NCI-H510A treated with DMSO at 0.1 percent for 48 hours (cell line): Measurements from ENCODE around the gene KAZN.
"Not testable (repeated sequence)": the region's sequence is repeated elsewhere in the genome, so short reads cannot be mapped to it uniquely, and the experiment has no call there.

ENCODE experiments used
- DNase-seq: peaks from one replicate; lab custom pipeline; 2025; lab: John Stamatoyannopoulos, UW

Gene KAZN

GRCh38 chr1:15034656-15035055 lies 436.2 kb downstream of the KAZN start:
- DNase-seq, result no peak

GRCh38 chr1:15035236-15035635 lies 436.8 kb downstream of the KAZN start:
- DNase-seq, result no peak

- no peak for DNase-seq
These were observed 437.6 kb downstream of the KAZN start for GRCh38 chr1:15036101-15036500.

GRCh38 chr1:15038232-15039016 lies 439.9 kb downstream of the KAZN start:
- peak; percentile 30 for DNase-seq

DNA sequence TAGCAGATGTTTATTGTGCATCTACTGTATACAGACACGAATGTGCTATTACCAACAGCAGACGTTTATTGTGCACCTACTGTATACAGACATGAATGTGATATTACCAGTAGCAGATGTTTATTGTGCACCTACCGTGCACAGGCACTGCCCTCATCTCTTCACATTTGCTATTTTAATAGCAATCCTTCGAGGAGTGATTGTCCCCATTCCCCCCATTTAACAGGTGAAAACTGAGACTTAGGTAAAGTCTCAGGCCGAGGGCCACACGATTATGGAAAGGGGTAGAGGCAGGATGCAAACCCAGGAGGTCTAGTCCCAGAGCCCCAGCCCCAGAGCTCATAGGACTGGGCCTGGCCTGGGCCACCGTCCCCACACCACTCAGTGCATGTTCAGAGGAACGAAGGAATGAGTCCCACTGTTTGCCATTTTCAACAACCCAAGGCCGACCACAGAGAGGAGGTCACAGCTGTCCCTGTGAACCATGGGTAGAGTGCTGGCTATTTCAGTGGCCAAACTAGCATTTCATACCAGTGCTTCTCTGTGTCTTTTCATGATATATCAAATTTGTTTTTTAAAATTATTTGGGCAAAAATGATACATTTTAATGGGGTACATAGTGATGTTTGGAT lies 440.6 kb downstream of the KAZN start:
- DNase-seq, result no peak

DNA sequence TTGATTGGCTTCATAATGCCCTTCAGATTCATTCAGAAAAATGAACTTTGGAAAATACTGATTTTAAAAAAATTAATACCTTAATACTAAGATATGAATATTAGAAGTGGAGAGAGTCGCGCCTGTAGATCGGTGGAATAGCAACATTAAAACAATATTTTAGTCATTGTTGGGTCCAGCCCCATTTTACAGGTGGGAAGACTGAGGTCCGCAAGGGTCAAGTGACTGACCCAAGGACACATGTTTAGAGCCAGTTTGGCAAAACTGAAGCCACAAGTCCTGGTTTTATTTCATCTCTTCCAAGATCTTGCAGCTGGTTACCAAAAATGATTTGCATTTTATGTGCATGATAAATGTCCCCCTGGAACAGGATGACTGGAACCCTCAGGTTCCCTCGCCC lies 441.4 kb downstream of the KAZN start:
- no peak for DNase-seq

GRCh38 chr1:15040685-15041084 lies 442.2 kb downstream of the KAZN start:
- not testable (repeated sequence) for DNase-seq

DNA sequence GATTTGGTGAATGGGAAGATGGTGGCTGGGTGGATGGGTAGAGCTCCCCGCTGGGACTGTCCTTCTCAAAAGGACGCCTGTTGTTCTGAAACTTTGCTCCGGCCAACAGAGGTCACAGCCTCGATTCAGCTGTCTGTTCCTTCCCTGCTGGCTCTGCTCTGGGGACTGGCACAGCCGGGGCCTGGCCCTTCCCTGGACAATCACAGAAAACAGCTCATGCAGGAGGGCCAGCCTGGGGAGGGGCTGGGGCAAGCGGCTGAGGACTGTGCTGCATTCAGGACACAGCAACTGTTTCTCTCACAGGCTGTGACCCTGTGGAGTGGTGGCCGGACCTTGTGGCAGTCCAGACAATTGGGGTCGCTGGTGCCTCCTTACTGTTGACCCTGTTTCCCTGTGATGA lies 444.4 kb downstream of the KAZN start:
- no peak for DNase-seq

GRCh38 chr1:15043934-15044333 lies 445.4 kb downstream of the KAZN start:
- no peak for DNase-seq

- DNase-seq, result no peak
These were observed 446.6 kb downstream of the KAZN start for GRCh38 chr1:15045123-15045522.

- peak; percentile 84 for DNase-seq
These were observed 448.1 kb downstream of the KAZN start for GRCh38 chr1:15046487-15047165.

DNA sequence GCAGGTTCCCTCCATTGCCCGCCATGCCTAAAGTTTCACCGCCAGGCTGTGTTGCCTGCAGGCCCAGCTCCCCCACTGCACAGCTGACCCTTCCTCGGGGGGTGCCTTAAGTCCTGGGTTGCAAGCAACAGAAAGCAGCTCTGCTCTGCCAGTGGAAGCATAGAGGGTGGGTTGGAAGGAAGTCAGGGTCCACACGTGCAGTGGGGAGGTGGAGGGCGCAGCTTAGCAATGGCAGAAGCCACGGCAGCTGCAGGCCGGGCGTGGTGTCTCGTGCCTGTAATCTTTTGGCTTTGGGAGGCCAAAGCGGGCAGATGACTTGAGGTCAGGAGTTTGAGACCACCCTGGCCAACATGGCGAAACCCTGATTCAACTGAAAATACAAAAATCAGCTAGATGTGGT lies 448.8 kb downstream of the KAZN start:
- no peak for DNase-seq

DNA sequence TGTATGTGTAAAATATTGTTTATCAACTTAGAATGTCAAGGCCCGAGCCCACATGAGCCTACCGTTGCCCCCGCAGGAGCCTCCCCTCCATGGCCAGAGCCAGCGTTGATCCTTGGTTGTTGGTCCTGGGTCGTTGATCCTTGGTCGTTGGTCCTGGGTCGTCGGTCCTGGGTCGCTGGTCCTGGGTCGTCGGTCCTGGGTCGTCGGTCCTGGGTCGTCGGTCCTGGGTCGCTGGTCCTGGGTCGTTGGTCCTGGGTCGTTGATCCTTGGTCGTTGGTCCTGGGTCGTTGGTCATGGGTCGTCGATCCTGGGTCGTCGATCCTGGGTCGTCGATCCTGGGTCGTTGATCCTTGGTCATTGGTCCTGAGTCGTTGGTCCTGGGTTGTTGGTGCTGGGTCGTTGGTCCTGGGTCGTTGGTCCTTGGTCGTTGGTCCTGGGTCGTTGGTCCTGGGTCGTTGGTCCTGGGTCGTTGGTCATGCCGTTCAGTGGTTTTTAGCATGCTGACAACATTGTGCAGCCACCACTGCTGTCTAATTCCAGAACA lies 450.0 kb downstream of the KAZN start:
- DNase-seq, result no peak

DNA sequence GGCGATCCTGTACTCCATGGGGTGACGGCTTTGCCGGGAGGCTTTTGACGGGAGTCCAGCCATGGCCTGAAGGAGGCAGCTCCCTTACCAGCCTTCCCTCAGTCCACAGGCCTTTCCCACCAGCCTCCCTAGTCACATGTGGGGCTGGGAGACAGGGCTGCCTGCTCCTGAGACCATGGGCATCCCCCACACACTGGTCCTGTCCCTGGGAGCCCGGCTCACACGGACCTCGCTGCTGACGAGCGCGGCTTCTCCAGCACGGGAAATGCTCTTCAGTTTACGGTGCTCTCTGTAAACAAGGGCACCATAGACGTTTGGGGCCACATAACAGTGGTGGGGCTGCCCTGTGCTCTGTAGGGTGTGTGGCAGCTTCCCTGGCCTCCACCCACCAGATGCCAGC lies 450.6 kb downstream of the KAZN start:
- no peak for DNase-seq

GRCh38 chr1:15051882-15052528 lies 453.5 kb downstream of the KAZN start:
- no peak for DNase-seq

DNA sequence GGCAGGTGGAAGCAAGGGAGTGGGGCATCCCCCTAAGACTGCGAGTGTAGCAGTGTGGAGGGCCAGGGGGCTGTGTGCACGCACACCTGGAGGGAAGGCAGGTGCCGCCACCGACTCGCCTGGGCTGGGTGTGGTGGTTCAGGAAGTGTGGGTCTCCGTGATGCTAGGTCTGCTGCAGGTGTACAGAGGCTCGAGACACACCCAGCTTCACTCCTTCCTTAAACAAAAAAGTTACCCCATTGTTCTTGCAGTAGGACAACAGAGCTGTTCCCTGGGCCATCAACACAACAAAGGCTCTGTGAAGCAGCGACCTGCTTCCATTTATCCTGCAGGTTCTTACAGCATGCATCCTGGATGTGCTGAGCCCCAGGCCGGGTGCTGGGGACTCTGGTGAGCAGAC lies 454.7 kb downstream of the KAZN start:
- no peak for DNase-seq

DNA sequence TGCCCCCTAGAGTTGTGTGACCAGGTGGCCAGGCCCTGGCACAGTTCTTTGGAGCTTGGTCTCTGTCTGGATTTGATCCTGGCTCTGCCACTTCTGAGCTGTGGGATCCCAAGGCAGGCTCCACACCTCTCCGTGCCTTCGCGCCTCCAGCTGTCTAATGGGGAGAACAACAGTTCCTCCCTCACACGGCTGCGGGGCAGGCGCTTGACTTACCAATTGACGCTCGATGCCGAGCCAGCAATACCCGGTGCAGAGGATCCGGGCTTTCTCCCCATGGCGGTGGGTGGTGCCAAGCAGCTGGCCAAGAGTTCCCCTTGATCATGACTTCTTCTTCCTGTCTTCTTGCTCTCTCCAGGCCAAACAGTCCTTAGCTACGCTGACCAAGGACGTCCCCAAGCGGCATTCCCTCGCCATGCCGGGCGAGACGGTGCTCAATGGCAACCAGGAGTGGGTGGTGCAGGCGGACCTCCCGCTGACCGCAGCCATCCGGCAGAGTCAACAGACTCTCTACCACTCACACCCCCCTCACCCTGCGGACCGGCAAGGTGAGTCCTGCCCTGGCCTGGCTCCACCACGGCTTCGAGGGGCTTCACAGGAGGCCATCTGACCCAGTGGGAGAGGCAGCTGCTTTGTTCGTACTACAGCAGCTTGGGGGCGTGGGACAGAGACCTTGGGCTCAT lies 457.4 kb downstream of the KAZN start:
- no peak for DNase-seq

GRCh38 chr1:15056515-15057285 lies 458.2 kb downstream of the KAZN start:
- no peak for DNase-seq

DNA sequence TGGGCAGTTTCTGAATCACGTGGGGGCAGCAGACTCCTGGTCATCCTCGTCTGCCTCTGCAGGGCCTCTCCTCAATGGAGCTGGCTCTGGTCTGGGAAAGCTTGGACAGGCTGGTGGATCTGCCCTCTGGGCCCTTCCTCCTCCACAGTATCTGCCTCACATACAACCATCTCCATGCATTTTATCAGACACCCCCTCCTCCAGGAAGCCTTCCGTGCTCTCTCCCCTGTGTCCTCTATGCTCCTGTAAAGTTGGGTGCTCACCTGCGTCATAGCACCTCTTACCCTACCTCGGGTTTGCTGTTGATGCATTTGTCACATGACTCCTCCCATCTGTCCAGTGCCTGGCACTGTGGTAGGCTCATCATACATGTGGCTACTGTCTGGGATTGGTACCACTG lies 459.3 kb downstream of the KAZN start:
- DNase-seq, result no peak

DNA sequence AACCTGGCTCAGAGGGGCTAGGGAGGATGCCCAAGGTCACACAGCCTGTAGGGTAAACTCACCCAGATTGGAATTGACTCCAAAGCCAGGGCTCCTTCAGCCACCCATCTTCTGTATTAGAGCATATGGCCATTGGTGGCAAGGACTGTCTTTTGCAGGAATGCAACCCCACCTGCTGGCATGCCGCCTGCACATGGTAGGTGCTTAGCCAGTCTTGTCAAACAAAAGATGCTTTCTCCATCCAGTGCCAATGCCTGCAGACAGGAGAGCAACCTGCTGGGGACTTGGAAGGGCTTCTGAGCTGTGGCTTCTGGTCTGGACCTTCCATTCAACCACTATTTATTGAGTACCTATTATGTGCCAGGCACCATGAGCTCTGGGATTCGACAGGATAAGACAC lies 459.8 kb downstream of the KAZN start:
- no peak for DNase-seq

DNA sequence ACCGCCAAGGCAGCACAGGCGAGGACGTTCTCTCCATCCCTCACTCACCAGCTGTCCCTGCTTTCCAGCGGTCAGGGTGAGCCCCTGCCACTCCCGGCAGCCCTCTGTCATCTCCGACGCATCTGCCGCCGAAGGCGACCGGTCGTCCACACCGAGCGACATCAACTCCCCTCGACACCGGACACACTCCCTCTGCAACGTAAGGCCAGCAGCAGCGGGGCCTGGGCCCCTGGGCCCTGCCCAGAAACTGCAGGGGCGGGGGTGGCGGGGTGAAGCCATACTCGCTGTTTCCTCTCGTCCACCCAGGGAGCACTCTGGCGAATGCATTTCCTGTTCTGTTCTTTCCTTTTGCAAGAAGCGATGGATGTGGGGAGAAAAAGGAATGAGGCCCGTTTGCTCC lies 461.6 kb downstream of the KAZN start:
- DNase-seq, result no peak
